Activated CD4-positive, alpha-beta T cell treated with anti-CD3 and anti-CD28 coated beads, Interleukin-2, amount 50 U/mL, for 24 hours (primary cell): ENCODE results near the gene SRF.

Experiments used
- DNase-seq, 2 donors: peaks; one replicate each; pipeline ENCODE4 v3.0.0-alpha.2; 2020; ENCODE audit warnings: low read depth in 1 of 2, low spot score in 1 of 2

SRF gene

DNA sequence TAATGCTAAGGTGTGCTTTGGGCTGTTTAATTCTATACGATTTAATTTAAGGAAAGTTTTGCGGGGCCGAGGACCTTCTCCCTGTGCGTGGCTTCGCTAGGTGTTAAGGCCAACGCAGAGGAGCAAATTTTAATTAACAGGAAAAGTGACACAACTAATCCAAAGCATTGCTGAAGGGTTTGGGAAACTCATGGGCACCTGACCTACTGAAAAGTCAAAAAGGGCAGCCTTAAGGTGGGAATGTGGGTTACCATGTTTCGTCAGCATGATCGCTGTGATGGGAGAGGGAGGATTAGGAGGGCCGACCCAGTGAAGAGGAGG is 10.5 kb downstream of the SRF start:
- no peak for DNase-seq

DNA sequence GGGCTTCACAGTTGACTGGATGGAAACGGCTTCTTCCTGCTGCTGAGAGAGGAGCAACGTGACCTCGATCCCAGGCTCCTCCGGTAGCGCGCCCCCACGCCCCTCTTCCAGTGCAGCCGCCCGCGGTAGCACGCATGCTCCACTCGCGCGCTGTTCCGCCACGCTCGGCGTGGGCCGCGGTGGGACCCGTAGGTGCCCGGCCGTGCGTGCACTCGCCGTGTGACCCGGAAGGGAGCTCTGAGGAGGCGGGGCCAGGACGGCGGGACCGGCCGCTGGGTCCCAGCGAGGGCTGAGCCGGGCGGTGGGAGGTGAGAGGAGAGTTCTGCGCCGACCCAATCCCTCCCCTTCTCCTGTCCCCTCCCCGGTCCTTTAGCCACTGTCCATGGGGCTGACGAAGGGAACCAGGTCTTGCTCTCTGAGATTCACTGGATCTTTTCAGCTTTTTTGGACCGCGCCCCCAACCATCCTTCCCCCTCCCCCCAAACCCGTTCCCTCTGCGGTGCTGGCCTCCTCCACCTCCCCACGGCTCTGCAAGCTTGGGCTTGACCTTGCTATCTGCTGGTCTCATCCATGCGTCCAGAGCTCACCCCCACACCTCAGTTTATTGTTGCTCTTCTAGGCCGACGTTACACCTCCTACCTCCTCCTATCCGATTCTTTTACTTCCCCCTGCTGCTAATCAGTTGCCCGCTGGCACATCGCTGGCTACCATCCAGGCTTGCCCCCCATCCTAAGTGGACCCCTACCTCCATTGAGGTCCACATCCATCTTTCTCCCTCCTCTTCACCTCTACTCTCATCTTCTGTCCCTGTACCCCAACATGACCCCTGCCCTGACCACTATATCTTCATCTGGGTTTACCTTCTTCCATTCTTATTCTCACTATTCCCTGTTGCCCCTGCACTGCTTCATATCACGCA is 11.1 kb downstream of the SRF start, which contains the start of gene CUL9:
TSS of gene CUL9 (plus strand) at position 255 of the 919 bp plus-strand sequence. CDS start 2,115 bp downstream, outside the sequence.
- peak; percentile 54 to 64 for DNase-seq

DNA sequence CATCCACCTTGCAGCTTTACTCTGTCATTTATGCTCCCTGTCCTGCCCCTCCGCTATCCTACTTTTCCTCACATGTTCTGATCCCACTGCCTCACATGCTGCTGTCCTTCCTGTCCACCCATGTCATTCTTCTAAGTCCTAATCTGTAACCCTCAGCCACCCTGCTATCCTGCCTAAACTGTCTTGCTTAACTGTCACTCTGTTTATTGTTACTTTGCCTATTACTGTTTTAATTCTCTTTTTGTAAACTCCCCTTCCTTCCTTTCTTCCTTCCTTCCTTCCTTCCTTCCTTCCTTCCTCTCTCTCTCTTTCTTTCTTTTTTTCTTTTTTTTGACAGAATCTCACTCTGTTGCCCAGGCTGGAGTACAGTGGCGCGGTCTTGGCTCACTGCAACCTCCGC is 12.4 kb downstream of the SRF start:
- DNase-seq: no peak

DNA sequence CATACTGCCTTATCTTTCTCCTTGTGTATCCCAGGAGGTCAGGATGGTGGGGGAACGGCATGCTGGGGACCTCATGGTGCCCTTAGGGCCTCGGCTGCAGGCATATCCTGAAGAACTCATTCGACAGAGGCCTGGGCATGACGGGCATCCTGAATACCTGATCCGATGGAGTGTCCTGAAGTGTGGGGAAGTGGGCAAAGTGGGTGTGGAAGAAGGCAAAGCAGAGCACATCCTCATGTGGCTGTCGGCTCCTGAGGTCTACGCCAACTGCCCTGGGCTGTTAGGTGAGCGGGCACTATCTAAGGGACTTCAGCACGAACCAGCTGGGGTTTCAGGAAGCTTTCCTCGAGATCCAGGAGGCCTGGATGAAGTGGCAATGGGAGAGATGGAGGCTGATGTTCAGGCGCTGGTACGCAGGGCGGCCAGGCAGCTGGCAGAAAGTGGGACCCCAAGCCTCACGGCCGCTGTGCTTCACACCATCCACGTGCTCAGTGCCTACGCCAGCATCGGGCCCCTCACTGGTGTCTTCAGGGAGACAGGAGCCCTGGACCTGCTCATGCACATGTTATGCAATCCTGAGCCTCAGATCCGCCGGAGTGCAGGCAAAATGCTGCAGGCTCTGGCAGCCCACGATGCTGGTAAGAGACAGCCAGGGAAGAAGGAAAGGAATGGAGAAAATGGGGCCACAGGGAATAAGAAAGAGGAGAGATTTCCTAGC is 13.4 kb downstream of the SRF start:
- DNase-seq: no peak

DNA sequence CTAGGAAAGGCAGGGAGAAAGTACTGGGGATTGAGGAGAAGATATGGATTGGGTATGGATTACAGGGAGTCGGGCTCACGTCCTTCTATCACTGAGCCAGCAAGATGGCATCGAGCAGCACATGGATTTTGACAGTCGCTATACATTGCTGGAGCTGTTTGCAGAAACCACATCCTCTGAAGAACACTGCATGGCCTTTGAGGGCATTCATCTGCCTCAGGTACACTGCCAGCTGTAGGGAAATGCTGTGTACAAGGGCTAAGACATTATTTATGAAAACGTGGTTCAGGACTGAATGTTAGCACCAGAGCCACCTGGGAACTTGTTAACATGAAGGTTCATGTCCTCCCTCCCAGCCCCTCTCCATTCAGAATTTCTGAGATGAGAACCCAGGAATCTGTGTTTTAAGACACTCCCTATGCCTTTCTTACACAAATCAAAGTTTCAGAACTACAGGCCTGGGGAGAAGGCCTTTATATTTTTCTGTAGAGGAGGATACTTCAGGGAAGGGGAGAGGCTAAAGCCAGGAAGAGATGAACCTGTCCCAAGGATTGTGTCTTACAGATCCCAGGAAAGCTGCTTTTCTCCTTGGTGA is 14.4 kb downstream of the SRF start:
- DNase-seq: no peak

DNA sequence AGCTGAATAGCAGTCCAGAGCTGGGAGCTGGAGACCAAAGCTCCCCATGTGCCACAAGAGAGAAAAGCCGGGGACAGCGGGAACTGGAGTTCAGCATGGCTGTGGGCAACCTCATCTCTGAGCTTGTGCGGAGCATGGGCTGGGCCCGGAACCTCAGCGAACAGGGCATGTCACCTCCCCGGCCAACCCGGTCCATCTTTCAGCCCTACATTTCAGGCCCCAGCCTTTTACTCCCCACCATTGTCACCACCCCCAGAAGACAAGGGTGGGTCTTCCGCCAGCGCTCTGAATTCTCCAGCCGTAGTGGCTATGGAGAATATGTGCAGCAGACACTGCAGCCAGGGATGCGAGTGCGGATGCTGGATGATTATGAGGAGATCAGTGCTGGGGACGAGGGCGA is 14.9 kb downstream of the SRF start:
- DNase-seq: no peak

DNA sequence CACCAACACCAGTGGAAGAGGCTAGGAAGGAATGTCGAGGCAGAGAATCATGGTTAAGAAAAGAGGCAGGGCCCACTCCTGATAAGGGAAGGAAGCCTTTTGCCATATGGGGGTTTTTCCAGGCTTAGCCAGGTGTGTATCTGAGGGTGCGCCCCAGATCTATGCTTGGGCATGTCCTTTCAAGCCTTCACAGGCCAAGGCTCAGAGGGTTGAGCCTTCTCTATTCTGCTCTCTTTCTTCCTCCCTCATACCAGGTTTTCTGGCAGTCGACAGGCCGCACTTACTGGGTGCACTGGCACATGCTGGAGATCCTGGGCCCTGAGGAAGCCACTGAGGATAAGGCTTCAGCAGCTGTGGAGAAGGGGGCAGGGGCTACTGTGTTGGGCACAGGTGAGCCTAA is 15.6 kb downstream of the SRF start:
- DNase-seq: no peak

DNA sequence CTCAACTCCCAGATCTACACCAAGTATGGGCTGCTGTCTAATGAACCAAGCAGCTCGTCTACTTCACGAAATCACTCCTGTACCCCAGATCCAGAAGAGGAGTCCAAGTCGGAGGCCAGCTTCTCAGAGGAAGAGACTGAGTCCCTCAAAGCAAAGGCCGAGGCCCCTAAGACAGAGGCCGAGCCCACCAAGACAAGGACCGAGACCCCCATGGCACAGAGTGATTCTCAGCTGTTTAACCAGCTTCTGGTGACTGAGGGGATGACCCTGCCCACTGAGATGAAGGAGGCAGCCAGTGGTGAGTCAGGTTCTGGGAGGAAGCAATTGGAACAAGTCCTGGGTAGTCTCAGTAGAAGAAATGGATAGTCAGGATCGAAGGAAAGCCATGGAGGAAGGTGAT is 16.8 kb downstream of the SRF start:
- DNase-seq: no peak

DNA sequence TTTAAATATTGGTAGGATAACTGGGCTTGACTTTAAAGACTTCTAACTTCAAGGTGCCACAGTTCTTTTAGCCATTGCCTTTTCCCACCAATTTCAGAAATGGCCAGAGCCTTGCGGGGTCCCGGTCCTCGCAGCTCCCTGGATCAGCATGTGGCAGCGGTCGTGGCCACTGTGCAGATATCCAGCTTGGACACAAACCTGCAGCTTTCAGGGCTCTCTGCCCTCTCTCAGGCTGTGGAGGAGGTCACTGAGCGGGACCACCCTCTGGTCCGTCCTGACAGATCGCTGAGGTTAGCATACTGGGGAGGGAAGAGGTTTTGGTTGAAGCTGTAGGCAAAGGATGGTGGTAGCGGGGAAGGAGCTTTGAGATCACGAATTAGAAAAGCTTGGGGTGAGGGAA is 17.4 kb downstream of the SRF start:
- no peak for DNase-seq

DNA sequence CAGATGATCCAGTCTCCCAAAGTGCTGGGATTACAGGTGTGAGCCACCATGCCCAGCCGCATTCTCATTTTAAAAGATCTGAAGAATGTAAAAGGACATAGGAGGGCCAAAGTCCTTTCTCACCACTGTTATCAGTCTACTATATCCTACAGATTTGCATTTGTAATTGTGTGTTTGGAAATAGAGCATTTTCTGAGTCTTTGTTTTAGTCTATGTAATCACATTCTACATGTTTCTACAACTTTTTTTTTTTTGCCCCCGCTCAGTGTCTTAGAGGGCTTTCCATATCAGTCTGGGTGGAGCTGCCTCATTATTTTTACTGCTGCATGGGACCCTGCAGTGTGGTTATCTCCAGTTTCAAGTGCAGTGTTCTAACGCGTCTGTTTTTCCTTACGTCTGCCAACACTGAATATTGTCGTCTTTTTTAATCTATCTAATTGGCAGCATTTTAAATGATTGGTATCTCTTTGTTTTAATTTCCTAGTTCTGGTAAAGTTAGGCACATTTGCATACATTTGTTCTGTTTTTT is 18.8 kb downstream of the SRF start:
- DNase-seq: no peak

DNA sequence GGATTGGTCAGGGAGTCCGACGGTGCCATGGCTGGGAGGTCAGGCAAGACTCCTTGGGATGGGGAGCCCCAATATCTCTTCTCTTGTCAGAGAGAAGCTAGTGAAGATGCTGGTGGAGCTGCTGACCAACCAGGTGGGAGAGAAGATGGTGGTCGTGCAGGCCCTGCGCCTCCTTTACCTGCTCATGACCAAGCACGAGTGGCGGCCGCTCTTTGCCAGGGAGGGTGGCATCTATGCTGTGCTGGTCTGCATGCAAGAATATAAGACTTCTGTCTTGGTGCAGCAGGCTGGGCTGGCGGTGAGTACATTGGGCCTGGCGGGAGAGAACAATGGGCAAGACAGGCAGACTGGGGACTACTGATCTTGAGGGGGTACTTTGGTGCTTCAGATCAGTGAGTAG is 21.8 kb downstream of the SRF start:
- no peak for DNase-seq

DNA sequence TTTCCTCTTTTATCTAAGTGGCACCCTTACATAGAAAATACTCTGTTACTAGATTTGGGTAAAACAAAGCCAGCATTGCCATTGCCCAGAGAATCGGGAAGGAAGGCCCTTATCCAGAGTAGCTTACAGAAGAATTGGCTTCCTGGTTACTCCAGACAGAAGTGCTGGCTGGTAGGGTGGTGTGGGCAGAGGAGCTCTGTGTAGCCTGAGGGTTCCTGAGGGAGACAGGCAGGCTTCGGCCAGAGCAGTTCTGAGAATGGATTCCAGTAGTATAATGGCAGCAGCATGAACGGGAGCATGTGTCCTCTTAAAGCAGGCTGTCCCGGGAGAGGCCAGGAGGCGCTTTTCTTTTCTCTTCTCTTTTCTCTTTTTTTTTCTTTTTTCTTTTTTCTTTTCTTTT is 22.9 kb downstream of the SRF start:
- DNase-seq: no peak

DNA sequence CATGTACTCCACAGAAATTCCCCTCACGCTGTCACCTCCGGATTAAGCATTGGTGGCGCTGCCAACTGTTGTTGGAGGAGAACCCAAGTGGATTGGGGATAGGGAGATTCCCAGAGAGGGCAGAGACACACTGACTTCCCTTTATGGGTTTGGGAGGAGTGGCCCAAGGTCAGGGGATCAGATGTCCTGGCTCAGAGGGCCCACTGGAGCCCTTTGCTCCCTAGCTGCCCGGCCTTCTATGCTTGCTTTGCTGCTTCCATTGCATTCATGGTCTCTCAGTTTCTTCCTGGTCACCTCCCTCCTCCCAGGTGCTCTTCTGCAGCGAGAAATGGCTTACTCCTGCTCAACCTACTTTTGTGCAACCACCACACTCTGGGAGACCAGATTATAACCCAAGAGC is 25.3 kb downstream of the SRF start:
- DNase-seq: no peak

DNA sequence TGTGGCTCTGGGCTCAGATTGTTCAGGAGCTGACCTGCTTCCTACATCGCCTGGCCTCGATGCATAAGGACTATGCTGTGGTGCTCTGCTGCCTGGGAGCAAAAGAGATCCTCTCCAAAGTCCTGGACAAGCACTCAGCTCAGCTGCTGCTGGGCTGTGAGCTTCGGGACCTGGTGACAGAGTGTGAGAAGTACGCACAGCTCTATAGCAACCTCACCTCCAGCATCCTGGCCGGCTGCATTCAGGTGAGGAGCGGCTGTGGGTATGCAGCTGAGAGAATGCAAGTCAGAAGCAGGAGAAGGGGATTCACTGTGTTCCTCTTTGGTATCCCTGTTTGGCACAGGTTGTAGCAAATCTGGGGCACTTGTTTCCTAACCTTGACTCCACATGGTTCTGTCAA is 28.8 kb downstream of the SRF start:
- DNase-seq: no peak

DNA sequence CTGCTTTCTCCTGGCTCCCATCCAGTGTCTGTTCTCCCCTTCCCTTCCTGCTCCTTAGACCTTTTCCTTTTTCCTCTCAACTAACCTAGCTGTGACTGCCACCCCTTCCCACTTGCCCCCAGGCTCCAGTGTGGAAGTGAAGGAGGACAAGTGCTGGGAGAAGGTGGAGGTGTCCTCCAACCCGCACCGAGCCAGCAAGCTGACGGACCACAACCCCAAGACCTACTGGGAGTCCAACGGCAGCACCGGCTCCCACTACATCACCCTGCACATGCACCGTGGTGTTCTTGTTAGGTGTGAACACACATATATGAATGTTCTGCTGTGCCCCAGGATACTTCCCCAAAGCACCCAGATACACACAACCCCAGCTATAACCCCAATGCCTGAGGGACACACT is 29.5 kb downstream of the SRF start:
- no peak for DNase-seq

DNA sequence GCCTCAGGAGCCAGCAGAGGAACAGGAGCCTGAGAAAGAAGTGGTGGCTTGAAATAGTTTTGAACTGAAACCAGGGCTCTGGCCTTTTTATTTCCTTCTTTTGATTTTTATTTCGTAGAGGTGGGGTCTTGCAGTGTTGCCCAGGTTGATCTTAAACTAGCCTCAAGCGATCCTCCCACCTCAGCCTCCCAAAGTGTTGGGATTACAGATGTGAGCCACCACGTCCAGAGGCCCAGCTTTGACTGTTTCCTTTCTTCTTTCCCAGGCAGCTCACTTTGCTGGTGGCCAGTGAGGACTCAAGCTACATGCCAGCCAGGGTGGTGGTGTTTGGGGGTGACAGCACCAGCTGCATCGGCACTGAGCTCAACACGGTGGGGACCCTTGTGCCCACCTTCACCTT is 31.4 kb downstream of the SRF start:
- no peak for DNase-seq

DNA sequence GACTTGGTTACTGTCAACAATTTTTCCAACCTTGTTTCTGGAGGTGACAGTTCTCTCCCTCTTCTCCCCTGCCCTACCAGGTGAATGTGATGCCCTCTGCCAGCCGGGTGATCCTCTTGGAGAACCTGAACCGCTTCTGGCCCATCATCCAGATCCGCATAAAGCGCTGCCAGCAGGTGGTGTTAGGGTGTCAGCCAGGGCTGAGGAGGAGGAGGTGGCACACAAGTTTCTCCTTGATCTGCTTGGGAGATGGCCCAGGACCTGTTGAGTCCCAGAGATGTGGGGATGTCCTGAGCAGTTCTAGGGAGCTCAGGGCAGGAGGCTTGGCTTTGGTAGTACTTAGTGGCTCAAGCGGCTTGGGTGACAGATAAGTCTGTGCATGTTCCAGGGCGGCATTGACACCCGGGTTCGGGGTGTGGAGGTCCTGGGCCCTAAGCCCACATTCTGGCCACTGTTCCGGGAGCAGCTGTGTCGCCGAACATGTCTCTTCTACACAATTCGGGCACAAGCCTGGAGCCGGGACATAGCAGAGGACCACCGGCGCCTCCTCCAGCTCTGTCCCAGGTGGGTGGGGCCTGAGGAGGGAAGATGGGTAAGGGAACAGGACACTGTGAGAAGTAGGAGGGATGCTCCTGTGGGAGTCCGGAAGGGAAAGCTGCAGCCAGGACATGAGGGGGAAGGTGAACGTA is 32.1 kb downstream of the SRF start:
- DNase-seq: no peak

DNA sequence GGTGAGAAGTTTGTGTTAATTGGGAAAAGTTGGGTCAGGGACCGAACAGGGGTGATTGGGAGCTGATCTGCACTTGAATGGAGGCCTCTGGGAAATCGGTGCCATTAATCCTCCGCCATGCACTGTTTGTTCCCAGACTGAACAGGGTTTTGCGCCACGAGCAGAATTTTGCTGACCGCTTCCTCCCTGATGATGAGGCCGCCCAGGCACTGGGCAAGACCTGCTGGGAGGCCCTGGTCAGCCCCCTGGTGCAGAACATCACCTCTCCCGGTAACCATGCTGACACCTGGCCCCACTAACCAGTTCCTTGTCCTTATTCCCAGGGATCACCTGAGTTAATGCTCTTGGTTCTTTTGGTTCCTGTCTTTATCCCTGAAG is 32.6 kb downstream of the SRF start:
- DNase-seq: no peak

DNA sequence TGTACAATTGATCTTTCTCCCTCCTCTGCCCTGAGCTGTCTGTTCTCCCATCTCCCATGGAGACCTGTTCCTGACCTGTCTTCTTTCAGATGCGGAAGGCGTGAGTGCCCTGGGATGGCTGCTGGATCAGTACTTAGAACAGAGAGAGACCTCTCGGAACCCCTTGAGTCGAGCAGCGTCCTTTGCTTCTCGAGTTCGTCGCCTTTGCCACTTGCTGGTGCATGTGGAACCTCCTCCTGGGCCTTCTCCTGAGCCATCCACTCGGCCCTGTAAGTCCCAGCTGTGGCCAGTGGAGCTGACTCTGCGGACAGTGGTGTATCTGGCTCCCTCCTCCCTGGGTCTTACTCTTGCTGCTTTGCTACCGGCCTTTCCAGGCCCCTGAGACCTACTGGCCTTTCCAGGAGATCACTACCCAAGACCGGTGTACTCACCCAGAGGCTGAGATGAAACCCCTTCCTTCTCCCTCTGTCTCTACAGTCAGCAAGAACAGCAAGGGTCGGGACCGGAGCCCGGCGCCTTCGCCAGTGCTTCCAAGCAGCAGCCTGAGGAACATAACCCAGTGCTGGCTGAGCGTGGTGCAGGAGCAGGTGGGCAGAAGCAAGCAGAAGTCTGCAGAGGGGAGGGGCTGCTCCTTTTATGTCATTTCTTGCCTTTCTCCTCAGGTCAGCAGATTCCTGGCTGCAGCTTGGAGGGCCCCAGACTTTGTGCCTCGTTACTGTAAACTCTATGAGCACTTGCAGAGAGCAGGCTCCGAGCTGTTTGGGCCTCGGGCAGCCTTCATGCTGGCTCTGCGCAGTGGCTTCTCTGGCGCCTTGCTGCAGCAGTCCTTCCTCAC is 33.4 kb downstream of the SRF start:
- DNase-seq: no peak

DNA sequence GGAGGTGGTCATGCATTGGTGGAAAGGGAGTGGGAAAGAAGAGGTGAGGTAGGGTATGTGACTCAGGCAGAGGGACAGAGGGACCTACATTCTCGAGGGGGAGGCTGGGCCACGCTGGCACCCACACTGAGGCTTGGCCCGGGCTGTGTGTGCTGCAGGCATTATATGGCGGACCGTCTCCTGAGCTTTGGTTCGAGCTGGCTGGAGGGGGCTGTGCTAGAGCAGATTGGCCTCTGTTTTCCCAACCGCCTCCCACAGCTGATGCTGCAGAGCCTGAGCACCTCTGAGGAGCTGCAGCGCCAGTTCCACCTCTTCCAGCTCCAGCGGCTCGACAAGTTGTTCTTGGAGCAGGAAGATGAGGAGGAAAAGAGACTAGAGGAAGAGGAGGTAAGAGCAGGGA is 34.8 kb downstream of the SRF start:
- DNase-seq: no peak

DNA sequence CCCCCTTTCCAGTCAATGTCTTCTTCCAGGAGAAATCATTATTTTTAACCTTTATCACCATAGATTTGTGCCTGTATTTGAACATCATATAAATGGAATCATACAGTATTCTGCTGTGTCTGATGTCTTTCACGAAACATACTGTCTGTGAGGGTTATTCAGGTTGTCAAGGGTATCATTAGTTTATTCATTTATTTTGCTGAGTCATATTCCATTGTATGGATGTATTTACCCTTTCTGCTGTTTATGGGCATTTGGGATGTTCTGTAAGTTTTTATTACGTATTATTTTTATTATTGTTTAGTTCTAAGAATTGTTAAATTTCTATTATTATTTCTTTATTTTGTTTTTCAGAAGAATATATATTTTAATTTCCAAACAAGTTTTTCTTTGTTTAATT is 36.2 kb downstream of the SRF start:
- DNase-seq: no peak
